ENCODE data around the gene KLHL26.

DNA sequence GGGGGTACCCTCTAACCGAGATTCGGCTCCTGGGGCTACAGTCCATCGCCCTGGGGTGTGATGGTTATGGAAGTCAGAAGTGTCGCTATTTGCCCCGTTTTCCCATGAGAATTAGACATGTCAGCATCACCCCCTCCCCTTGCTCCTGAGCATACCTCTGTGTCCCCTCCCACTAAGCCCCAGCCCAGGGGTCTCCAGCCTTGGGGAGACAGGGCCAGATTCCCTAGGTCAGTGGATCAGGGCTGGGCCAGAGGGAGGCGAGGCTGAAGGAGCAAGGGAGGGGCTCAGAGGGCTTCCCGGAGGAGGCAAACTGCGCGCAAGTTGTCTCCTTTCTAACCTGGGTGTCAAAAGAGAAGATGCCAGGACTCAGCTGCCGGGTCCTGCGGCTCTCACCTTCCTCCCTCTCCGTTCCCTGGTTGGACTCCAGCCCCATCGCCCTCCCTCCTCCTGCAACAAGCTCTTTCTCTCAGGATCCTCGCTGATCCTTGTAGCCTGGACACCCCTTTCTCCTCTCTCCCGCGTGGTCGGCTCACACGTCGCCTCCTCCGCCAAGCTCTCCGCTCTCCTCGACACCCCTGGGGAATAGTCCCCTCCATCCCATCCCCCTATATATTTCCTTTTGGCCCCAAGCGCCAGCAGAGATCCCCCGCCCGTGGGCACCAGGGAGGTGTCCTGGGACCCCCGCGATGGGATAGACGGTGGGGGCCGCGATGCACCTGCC lies 24.6 kb upstream of the KLHL26 start:
- no peak for TF ChIP-seq POLR2A (IDR thresholded peaks at IDR 0.05)
- TF ChIP-seq, protein P1, sequence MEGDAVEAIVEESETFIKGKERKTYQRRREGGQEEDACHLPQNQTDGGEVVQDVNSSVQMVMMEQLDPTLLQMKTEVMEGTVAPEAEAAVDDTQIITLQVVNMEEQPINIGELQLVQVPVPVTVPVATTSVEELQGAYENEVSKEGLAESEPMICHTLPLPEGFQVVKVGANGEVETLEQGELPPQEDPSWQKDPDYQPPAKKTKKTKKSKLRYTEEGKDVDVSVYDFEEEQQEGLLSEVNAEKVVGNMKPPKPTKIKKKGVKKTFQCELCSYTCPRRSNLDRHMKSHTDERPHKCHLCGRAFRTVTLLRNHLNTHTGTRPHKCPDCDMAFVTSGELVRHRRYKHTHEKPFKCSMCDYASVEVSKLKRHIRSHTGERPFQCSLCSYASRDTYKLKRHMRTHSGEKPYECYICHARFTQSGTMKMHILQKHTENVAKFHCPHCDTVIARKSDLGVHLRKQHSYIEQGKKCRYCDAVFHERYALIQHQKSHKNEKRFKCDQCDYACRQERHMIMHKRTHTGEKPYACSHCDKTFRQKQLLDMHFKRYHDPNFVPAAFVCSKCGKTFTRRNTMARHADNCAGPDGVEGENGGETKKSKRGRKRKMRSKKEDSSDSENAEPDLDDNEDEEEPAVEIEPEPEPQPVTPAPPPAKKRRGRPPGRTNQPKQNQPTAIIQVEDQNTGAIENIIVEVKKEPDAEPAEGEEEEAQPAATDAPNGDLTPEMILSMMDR (IDR thresholded peaks at IDR 0.05): no peak
